GM19438 (cell line): Measurements from ENCODE around the gene IFITM10.

Experiments
- ATAC-seq: cut with Tn5 transposase; IDR thresholded peaks from one replicate; pipeline ENCODE4 v1.9.1; 2021; ENCODE audit warnings: low read depth; ENCODE audit not compliant: unreplicated experiment

The IFITM10 gene

GRCh38 chr11:1753229-1753928 lies 3.0 kb upstream of the IFITM10 start:
- ATAC-seq: no peak

- no peak for ATAC-seq
Measured at GRCh38 chr11:1752907-1753228, 2.5 kb upstream of the IFITM10 start.

DNA sequence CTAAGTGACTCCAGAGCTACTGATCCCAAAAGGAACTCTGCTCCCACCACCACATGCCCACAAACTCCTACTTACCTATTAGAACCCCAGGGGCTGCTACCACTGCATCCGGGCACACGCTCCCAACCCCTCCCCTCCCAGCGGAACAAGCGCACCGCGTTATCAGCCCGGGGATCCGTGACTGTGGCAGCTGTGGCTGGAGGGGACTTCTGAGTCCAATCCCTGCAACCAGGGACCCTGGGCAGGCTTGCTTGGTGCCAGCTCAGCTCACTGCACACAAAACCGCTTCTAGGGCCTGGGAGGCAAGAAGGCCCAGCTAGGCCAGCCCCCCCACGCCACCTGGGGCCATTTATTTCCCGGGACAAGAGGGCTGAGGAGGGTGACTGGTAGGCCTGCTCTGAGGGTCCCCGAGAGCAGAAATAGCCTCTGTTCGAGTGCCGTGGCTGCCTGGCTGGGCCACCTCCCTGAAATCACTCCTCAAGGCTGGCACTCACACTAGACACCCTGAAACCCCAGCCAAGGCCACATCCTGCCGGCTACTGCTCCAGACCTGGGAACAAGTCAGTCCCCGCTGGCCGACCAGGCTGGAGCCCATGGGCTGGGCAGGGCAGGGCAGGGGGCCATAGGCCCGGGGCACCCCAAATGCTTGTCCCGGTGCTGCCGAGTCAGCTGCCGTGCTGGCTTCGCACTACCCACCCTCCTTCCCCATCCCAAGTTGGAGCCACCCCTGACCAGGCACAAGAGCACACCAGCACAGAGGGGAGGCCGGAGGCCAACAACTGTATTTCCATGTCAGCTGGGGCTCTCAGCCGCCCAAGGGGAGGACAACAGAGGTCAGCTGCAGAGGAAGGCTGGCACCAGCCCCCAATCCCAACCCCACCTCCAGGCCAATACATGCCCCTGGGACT lies 1.9 kb upstream of the IFITM10 start:
- no peak for ATAC-seq

GRCh38 chr11:1751531-1751921 lies 1.1 kb upstream of the IFITM10 start:
- no peak for ATAC-seq

GRCh38 chr11:1750840-1751530 lies 590 bp upstream of the IFITM10 start:
- ATAC-seq: no peak

DNA sequence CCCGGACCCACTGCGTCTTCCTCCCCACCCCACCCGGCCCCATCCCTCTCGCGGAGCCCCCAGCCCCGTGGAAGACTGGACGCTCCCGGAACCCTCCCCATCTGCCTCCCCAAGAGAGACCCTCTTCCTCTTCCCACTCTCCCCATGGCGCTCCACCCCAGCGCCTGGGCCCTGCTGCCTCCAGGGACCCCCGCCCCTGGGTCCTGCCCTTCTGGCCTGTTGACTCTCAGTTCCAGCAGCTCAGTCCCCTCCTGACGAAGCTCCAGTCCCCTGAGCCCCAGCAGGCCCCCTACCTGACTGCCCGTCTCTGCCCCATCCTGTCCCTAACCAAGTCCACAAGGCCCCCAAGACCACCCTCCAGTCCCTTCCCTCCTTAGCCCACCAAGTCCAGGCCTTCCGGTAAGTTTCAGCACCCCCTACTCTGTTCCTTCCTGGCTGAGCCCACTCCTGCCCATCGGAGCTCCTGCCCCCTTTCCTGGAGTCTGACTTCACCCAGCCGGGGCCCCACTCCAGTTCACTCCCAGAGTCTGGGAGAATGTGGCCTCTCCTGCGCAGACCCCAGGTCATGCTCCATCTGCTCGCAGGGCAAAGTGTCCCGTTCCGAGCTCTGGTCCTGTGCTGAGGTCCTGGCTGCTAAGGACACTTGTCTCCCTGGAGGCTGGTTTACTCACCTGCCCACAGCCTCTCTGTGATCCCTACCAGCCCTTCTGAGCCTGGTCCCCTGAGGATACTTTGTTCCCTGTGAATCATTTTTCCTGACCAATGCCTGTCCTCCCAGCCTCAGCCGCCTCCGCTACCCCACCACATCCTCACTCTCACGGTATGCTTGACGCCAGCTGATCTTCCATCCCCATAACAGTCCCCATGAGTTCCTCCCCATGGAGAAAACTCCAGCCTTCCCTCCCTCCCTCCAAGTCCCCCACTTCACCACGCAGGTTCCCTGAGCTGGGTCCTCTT lies 722 bp downstream of the IFITM10 start:
- no peak for ATAC-seq

- ATAC-seq: no peak
Measured at GRCh38 chr11:1748636-1749394, 1.6 kb downstream of the IFITM10 start.

DNA sequence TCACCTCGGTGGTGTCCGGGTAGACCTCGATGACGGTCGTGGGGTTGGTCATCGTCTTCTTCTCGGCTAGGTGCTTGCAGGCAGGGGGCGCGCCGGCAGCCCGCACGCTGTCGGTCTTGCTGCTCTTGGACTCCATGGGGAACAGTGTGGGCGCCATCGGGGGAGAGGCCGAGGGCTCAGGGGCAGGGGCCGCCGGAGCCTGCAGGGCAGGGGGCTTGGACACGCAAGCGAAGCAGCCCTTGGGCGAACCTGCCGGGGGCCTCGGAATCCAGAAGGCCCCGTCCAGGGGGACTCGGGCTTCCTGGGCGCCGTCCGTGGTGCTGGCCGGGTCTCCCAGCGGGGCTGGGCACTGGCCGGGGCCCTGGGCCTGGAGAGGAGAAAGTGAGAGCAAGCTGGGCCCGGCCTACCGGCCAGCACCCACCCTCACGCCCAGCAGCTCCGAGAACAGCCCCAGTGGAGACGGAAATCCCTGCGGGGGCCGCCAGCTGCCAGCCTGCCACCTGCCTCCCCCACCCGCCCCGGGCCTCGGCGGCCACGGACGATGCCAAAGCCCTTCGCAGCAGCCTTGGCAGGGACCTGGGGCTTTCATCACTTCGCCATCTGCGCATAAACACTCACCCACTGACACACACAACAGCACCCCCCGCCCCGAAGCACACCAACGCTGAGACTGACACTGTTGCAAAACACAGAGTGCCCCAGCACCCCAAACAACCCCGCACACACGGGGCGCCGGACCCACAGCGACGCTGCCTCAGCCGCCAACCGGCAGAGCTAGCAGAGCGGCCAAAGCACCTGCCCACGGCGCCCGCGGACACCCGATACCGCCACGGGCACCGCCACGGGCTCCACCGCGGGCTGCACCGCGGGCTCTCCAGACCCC lies 2.4 kb downstream of the IFITM10 start:
- no peak for ATAC-seq

DNA sequence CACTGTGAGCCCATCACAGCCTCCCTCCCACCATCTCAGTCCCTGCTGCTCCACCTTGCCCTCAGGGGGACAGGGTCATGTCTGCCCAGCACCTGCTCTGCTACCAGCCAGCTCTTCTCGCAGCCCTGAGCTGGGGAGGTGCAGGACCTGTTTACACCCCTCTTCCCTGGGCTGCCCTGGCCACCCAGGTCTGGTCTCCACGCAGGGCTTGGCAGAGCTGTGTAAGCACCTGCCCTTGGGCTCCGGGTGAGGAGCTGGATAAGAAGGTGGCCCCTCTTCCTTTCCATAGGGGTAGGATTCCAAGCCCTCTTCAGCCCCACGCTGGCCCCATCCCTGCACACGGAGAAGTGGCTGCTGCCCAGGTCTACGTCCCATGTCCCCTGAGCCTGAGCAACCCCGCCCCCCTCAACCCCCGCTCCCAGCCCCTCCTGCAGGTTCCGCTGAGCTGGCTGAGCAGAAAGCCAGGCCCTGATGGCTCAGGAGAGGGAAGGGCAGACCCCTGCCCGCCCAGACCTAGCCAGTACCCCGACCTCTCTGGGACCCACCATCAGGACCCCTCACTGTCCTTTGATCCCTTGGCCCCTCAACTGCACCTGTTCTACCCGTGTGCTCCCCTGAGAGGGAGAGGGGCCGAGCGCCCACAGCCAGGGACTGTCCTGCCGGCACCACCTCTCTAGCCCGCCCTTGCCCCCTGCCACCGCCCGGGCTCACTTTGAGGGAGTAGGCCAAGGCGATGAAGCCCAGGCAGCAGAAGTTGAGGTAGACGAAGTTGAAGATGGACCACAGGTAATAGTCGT lies 3.2 kb downstream of the IFITM10 start:
- ATAC-seq: no peak

- ATAC-seq: no peak
Measured at GRCh38 chr11:1746511-1746931, 3.9 kb downstream of the IFITM10 start.

GRCh38 chr11:1745701-1746320 lies 4.6 kb downstream of the IFITM10 start:
- ATAC-seq: no peak

- ATAC-seq: no peak
Measured at GRCh38 chr11:1744891-1745700, 5.3 kb downstream of the IFITM10 start.

- ATAC-seq: no peak
Measured at GRCh38 chr11:1744137-1744886, 6.1 kb downstream of the IFITM10 start.

DNA sequence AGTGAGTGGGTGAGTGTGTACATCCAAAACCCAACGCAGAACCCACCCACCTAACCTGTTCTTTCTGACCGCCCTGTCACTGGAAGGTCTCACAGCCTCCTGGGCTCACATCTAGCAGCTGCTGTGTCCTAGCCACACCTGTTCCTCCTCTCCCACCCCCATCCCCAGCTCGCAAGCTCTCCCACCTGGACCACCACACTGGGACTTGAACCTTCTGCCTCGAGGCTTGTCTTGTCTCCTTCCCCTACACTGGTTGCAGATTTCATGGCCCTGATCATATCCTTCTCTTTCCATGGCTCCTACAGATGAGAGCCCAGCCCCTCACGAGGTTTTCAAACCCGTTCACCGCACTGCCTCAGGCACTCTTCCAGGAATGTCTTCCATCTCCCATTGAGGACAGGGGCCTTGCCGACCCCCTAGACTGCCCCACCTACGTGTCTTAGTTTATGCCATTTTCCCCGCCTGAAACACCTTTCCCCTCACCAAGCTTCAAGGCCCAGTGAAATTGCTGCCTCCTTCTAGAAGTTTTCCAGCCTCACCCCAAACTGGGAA lies 6.7 kb downstream of the IFITM10 start:
- no peak for ATAC-seq

- no peak for ATAC-seq
Measured at GRCh38 chr11:1742869-1743584, 7.4 kb downstream of the IFITM10 start.
